ENCODE data around the gene MARCHF6. TPM values are rescaled to one million over a fixed set of nuclear protein-coding genes. Genes with fewer than 3 reads are reported as not detected.
A peak's percentile ranks its signal among the peaks of the same experiment; 100 is the strongest.

The MARCHF6 gene
- polyA plus RNA-seq, 3 donors = 24.0 to 90.1 (median 31.0) TPM

- Histone ChIP-seq H3K4me1 (ENCODE audit: control insufficient read depth in 1 of 2, insufficient read depth in 2 of 2, low read length in 2 of 2) (peaks cover 7 to 12% of the 10 kb centered on the region in 2 donors), H3K4me2 (replicated peaks; ENCODE audit: extremely low read depth, low read length, poor library complexity, severe bottlenecking) (no peak overlapping the region), H3K36me3 (replicated peaks in 1 of 2; ENCODE audit: control insufficient read depth in 1 of 2, insufficient read depth in 2 of 2, low read length in 2 of 2) (peaks cover 57 to 78% of the 10 kb centered on the region in 2 donors), H3K9ac (ENCODE audit: insufficient read depth, low read length, poor library complexity, severe bottlenecking) (no peak overlapping the region), H3K27ac (ENCODE audit: low read depth in 1 of 2, low read length in 2 of 2) (no peak overlapping the region), H3K27me3 (ENCODE audit: control insufficient read depth in 2 of 2, insufficient read depth in 2 of 2, low read length in 2 of 2) (no peaks in the 10 kb centered on the region), H4K20me1 (ENCODE audit: insufficient read depth, low read length) (peaks cover 20% of the 10 kb centered on the region), H2AFZ (ENCODE audit: insufficient read depth, low read depth, low read length, poor library complexity, severe bottlenecking) (no peak overlapping the region), H3K4me3 (replicated peaks in 1 of 3; ENCODE audit: low read depth in 2 of 3, low read length in 3 of 3) (no peak overlapping the region), H3K9me3 (replicated peaks in 1 of 2; ENCODE audit: control insufficient read depth in 1 of 2, insufficient read depth in 1 of 2, low read length in 2 of 2) (no peaks in the 10 kb centered on the region), H3K79me2 (ENCODE audit: insufficient read depth, low read length) (no peaks in the 10 kb centered on the region)
- intact Hi-C loops (cut with micrococcal nuclease) = no loop called here
- Mint-ChIP-seq H3K27ac (peak overlapping the region in 6 of 7 donors; percentile 25 to 70 (median 57)), H3K9me3 (no peaks in the 10 kb centered on the region), H3K27me3 (ENCODE audit: low read depth in 3 of 3) (peaks cover 0 to 2% (median 0%) of the 10 kb centered on the region in 3 donors), H3K4me1 (peaks cover 15% of the 10 kb centered on the region), H3K4me3 (no peak overlapping the region), H3K36me3 (peaks cover 61 to 82% of the 10 kb centered on the region in 2 donors)
- no CpG with 5 or more reads among the region's 3 CpGs for WGBS (ENCODE audit: insufficient coverage)
- DNase-seq = peak; percentile 26 to 53 (median 43)
- TF ChIP-seq, protein P1, sequence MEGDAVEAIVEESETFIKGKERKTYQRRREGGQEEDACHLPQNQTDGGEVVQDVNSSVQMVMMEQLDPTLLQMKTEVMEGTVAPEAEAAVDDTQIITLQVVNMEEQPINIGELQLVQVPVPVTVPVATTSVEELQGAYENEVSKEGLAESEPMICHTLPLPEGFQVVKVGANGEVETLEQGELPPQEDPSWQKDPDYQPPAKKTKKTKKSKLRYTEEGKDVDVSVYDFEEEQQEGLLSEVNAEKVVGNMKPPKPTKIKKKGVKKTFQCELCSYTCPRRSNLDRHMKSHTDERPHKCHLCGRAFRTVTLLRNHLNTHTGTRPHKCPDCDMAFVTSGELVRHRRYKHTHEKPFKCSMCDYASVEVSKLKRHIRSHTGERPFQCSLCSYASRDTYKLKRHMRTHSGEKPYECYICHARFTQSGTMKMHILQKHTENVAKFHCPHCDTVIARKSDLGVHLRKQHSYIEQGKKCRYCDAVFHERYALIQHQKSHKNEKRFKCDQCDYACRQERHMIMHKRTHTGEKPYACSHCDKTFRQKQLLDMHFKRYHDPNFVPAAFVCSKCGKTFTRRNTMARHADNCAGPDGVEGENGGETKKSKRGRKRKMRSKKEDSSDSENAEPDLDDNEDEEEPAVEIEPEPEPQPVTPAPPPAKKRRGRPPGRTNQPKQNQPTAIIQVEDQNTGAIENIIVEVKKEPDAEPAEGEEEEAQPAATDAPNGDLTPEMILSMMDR (IDR thresholded peaks at IDR 0.05) = no peak
Measured at GRCh38 chr5:10400831-10401230, 47.3 kb downstream of the MARCHF6 start.

- H3K9me3 Mint-ChIP-seq = no peaks in the 10 kb centered on the region
- H3K9me3 ChIP-seq (replicated peaks in 1 of 2; ENCODE audit: control insufficient read depth in 1 of 2, insufficient read depth in 1 of 2, low read length in 2 of 2) = no peaks in the 10 kb centered on the region
Measured at GRCh38 chr5:10401498-10401897, 48.0 kb downstream of the MARCHF6 start.

More at GRCh38 chr5:10401498-10401897, 48.0 kb downstream of the MARCHF6 start:
- TF ChIP-seq, protein P1 (IDR thresholded peaks at IDR 0.05) = no peak
- Mint-ChIP-seq H3K4me1 (peaks cover 15% of the 10 kb centered on the region), H3K27ac (peak overlapping the region in 3 of 7 donors; percentile 11 to 70 (median 36)), H3K36me3 (peaks cover 61 to 82% of the 10 kb centered on the region in 2 donors), H3K27me3 (ENCODE audit: low read depth in 3 of 3) (peaks cover 0 to 2% (median 0%) of the 10 kb centered on the region in 3 donors), H3K4me3 (no peak overlapping the region)
- Histone ChIP-seq H3K27ac (ENCODE audit: low read depth in 1 of 2, low read length in 2 of 2) (peak overlapping the region in 1 of 2 donors; percentile 12), H3K4me2 (replicated peaks; ENCODE audit: extremely low read depth, low read length, poor library complexity, severe bottlenecking) (no peak overlapping the region), H3K36me3 (replicated peaks in 1 of 2; ENCODE audit: control insufficient read depth in 1 of 2, insufficient read depth in 2 of 2, low read length in 2 of 2) (peaks cover 55 to 78% of the 10 kb centered on the region in 2 donors), H2AFZ (ENCODE audit: insufficient read depth, low read depth, low read length, poor library complexity, severe bottlenecking) (no peak overlapping the region), H3K9ac (ENCODE audit: insufficient read depth, low read length, poor library complexity, severe bottlenecking) (no peak overlapping the region), H3K4me1 (ENCODE audit: control insufficient read depth in 1 of 2, insufficient read depth in 2 of 2, low read length in 2 of 2) (peaks cover 7 to 12% of the 10 kb centered on the region in 2 donors), H3K27me3 (ENCODE audit: control insufficient read depth in 2 of 2, insufficient read depth in 2 of 2, low read length in 2 of 2) (no peaks in the 10 kb centered on the region), H3K4me3 (replicated peaks in 1 of 3; ENCODE audit: low read depth in 2 of 3, low read length in 3 of 3) (no peak overlapping the region), H4K20me1 (ENCODE audit: insufficient read depth, low read length) (peaks cover 20% of the 10 kb centered on the region), H3K79me2 (ENCODE audit: insufficient read depth, low read length) (no peaks in the 10 kb centered on the region)
- WGBS (ENCODE audit: insufficient coverage) = no CpG with 5 or more reads among the region's 1 CpG
- DNase-seq = no peak
- intact Hi-C loops (cut with micrococcal nuclease) = no loop called here

Small RNAs within 50 kb of the gene (small RNA-seq; reads per million reads assigned to genes)
- not detected for gene RF00019 (ENCODE audit: insufficient read length, low read depth)

Other genes starting within 250 kb of the MARCHF6 start
- gene ATPSCKMT, start 103.8 kb upstream of the MARCHF6 start, polyA plus RNA-seq = 10 to 100 TPM in 2 of 3 donors, 1 to 10 TPM in 1; 7.7 to 11.1 (median 10.4) TPM
- 100 to 1,000 TPM; 142 to 236 (median 229) TPM for gene CCT5, start 103.4 kb upstream of the MARCHF6 start, polyA plus RNA-seq
- 1 to 10 TPM in 1 of 3 donors, under 1 TPM in 1, not detected in 1; 0.39 to 5.4 TPM for gene CMBL, start 45.8 kb upstream of the MARCHF6 start, polyA plus RNA-seq
- gene ROPN1L, start 88.2 kb downstream of the MARCHF6 start, polyA plus RNA-seq = 1 to 10 TPM; 1.5 to 2.1 (median 1.9) TPM
- gene ANKRD33B, start 210.4 kb downstream of the MARCHF6 start, polyA plus RNA-seq = under 1 TPM in 1 of 3 donors, not detected in 2; 0.05 TPM

All from CD14-positive monocyte (primary cell).